ENCODE measurements around the gene RFC5.

RFC5 gene

GRCh38 chr12:118050972-118051910, 34.7 kb downstream of the RFC5 start:
- DNase-seq (ENCODE audit: low read depth in 2 of 2, low spot score in 1 of 2), result no peak

- DNase-seq (ENCODE audit: low read depth in 2 of 2, low spot score in 1 of 2), result no peak
These were observed 36.0 kb downstream of the RFC5 start for GRCh38 chr12:118052324-118053070.

GRCh38 chr12:118053071-118053985, 36.8 kb downstream of the RFC5 start:
- no peak for DNase-seq (ENCODE audit: low read depth in 2 of 2, low spot score in 1 of 2)

- peak in 1 of 2 donors; percentile 33 for DNase-seq (ENCODE audit: low read depth in 2 of 2, low spot score in 1 of 2)
These were observed 38.6 kb downstream of the RFC5 start for GRCh38 chr12:118055144-118055557.

GRCh38 chr12:118055865-118056773, 39.6 kb downstream of the RFC5 start:
- DNase-seq (ENCODE audit: low read depth in 2 of 2, low spot score in 1 of 2), result no peak

- DNase-seq (ENCODE audit: low read depth in 2 of 2, low spot score in 1 of 2), result no peak
These were observed 41.7 kb downstream of the RFC5 start for GRCh38 chr12:118058227-118058626.

- no peak for DNase-seq (ENCODE audit: low read depth in 2 of 2, low spot score in 1 of 2)
These were observed 42.4 kb downstream of the RFC5 start for GRCh38 chr12:118058881-118059280.

GRCh38 chr12:118059341-118060191, 43.1 kb downstream of the RFC5 start:
- DNase-seq (ENCODE audit: low read depth in 2 of 2, low spot score in 1 of 2), result no peak

GRCh38 chr12:118060301-118061010, 44.0 kb downstream of the RFC5 start:
- DNase-seq (ENCODE audit: low read depth in 2 of 2, low spot score in 1 of 2), result no peak

- peak in 1 of 2 donors; percentile 26 for DNase-seq (ENCODE audit: low read depth in 2 of 2, low spot score in 1 of 2)
These were observed 44.7 kb downstream of the RFC5 start, which contains the start of gene WSB2 for GRCh38 chr12:118061011-118061872. TSS of gene WSB2 (minus strand) at chr12:118061179. CDS start at chr12:118061048, 131 bp downstream.

- DNase-seq (ENCODE audit: low read depth in 2 of 2, low spot score in 1 of 2), result no peak
These were observed 45.7 kb downstream of the RFC5 start for GRCh38 chr12:118061873-118062843.

GRCh38 chr12:118063576-118064391, 47.3 kb downstream of the RFC5 start:
- no peak for DNase-seq (ENCODE audit: low read depth in 2 of 2, low spot score in 1 of 2)

- no peak for DNase-seq (ENCODE audit: low read depth in 2 of 2, low spot score in 1 of 2)
These were observed 48.1 kb downstream of the RFC5 start for GRCh38 chr12:118064608-118065007.

GRCh38 chr12:118065380-118065779, 48.9 kb downstream of the RFC5 start:
- no peak for DNase-seq (ENCODE audit: low read depth in 2 of 2, low spot score in 1 of 2)

GRCh38 chr12:118068445-118068844, 51.9 kb downstream of the RFC5 start:
- DNase-seq (ENCODE audit: low read depth in 2 of 2, low spot score in 1 of 2), result no peak
